KMS-11 (cell line): ENCODE data around the gene MYO15A.

Experiments
- H2AFZ ChIP-seq: fragments of 200-600 bp; sonication (generic); 2 replicates; pipeline ENCODE4 v1.6.1; 2016; ENCODE audit warnings: antibody characterized with exemption, mixed run types, low read depth
- H3K27ac ChIP-seq: fragments of 200-600 bp; sonication (generic); 2 replicates; pipeline ENCODE4 v1.6.1; 2016; ENCODE audit warnings: mild to moderate bottlenecking, mixed run types
- H3K27me3 ChIP-seq: fragments of 200-600 bp; sonication (generic); 2 replicates; pipeline ENCODE4 v1.6.1; 2017; ENCODE audit warnings: mild to moderate bottlenecking, low read depth, mixed run types, moderate library complexity; ENCODE audit not compliant: insufficient read depth
- H3K36me3 ChIP-seq: fragments of 200-600 bp; sonication (generic); 2 replicates; pipeline ENCODE4 v1.6.1; 2017; ENCODE audit warnings: mild to moderate bottlenecking, mixed run types; ENCODE audit not compliant: insufficient read depth
- H3K4me1 ChIP-seq: fragments of 200-600 bp; sonication (generic); 2 replicates; pipeline ENCODE4 v1.6.1; 2016; ENCODE audit warnings: mild to moderate bottlenecking, low read depth, mixed run types; ENCODE audit not compliant: poor library complexity, severe bottlenecking
- H3K4me2 ChIP-seq: fragments of 200-600 bp; sonication (generic); 2 replicates; pipeline ENCODE4 v1.7.0; 2016; ENCODE audit warnings: mild to moderate bottlenecking, mixed run types
- H3K4me3 ChIP-seq: fragments of 200-600 bp; sonication (generic); IDR thresholded peaks from 2 replicates; pipeline ENCODE4 v1.6.1; 2017; ENCODE audit warnings: low read depth, low read length, mixed read lengths; ENCODE audit not compliant: insufficient read depth
- H3K79me2 ChIP-seq: fragments of 200-600 bp; sonication (generic); 2 replicates; pipeline ENCODE4 v1.6.1; 2016; ENCODE audit warnings: low read depth, mixed run types; ENCODE audit not compliant: insufficient read depth
- H3K9ac ChIP-seq: fragments of 200-600 bp; sonication (generic); 2 replicates; pipeline ENCODE4 v1.6.1; 2016; ENCODE audit warnings: mild to moderate bottlenecking, mixed run types
- H4K20me1 ChIP-seq: fragments of 200-600 bp; sonication (generic); 2 replicates; pipeline ENCODE4 v1.6.1; 2016; ENCODE audit warnings: mild to moderate bottlenecking, mixed run types; ENCODE audit not compliant: insufficient read depth
- CTCF ChIP-seq: fragments of 200-600 bp; sonication (generic); conservative IDR thresholded peaks from 2 replicates; pipeline ENCODE4 v1.6.1; 2017; ENCODE audit warnings: low read depth, mild to moderate bottlenecking, antibody characterized with exemption, low read length, moderate library complexity, mixed read lengths

MYO15A gene

GRCh38 chr17:18105027-18105426 is 3.5 kb upstream of the MYO15A start:
- Histone ChIP-seq H3K36me3 (no peaks in the 10 kb centered on the region), H3K4me3 (no peak overlapping the region), H3K9ac (no peak overlapping the region), H3K4me1 (no peaks in the 10 kb centered on the region), H3K79me2 (no peaks in the 10 kb centered on the region), H3K27ac (no peak overlapping the region), H3K27me3 (no peaks in the 10 kb centered on the region), H4K20me1 (no peaks in the 10 kb centered on the region), H2AFZ (no peak overlapping the region), H3K4me2 (no peak overlapping the region)
- TF ChIP-seq CTCF, result no peak

- TF ChIP-seq CTCF, result no peak
- H3K36me3 ChIP-seq, result no peaks in the 10 kb centered on the region
Measured at GRCh38 chr17:18105595-18105994, 3.0 kb upstream of the MYO15A start.

GRCh38 chr17:18106211-18106610 is 2.3 kb upstream of the MYO15A start:
- H3K4me1 ChIP-seq, result no peaks in the 10 kb centered on the region
- no peak for TF ChIP-seq CTCF
- H3K4me2 ChIP-seq, result no peak overlapping the region
- H3K27me3 ChIP-seq, result no peaks in the 10 kb centered on the region
- no peaks in the 10 kb centered on the region for H3K79me2 ChIP-seq
- no peak overlapping the region for H3K4me3 ChIP-seq
- no peaks in the 10 kb centered on the region for H4K20me1 ChIP-seq
- H2AFZ ChIP-seq, result no peak overlapping the region
- no peak overlapping the region for H3K9ac ChIP-seq
- H3K27ac ChIP-seq, result no peak overlapping the region
- H3K36me3 ChIP-seq, result no peaks in the 10 kb centered on the region

More at GRCh38 chr17:18105595-18105994, 3.0 kb upstream of the MYO15A start:
- Histone ChIP-seq H3K4me3 (no peak overlapping the region), H3K4me1 (no peaks in the 10 kb centered on the region), H2AFZ (no peak overlapping the region), H3K79me2 (no peaks in the 10 kb centered on the region), H3K9ac (no peak overlapping the region), H4K20me1 (no peaks in the 10 kb centered on the region), H3K27ac (no peak overlapping the region), H3K27me3 (no peaks in the 10 kb centered on the region), H3K4me2 (no peak overlapping the region)

- TF ChIP-seq CTCF, result no peak
- no peaks in the 10 kb centered on the region for H3K4me1 ChIP-seq
- no peaks in the 10 kb centered on the region for H3K79me2 ChIP-seq
- no peaks in the 10 kb centered on the region for H3K36me3 ChIP-seq
- H3K4me3 ChIP-seq, result no peak overlapping the region
- no peak overlapping the region for H3K9ac ChIP-seq
- H3K27me3 ChIP-seq, result no peaks in the 10 kb centered on the region
- no peak overlapping the region for H2AFZ ChIP-seq
- H3K4me2 ChIP-seq, result no peak overlapping the region
- no peak overlapping the region for H3K27ac ChIP-seq
- H4K20me1 ChIP-seq, result no peaks in the 10 kb centered on the region
Measured at GRCh38 chr17:18107061-18107790, 1.3 kb upstream of the MYO15A start.
